GM12875 (cell line): ENCODE data around the gene ARX.

Experiments
- H3K4me3 ChIP-seq: one replicate; pipeline ENCODE4 v1.5.1; 2011; ENCODE audit warnings: low read depth, low read length, control low read depth
- TF ChIP-seq, protein P1 (sequence below): IDR thresholded peaks from 2 replicates; pipeline ENCODE4 v1.5.1; 2011; ENCODE audit warnings: low read depth, mild to moderate bottlenecking, control low read depth, inconsistent platforms, low read length, moderate library complexity, borderline replicate concordance; ENCODE audit not compliant: insufficient read depth

The ARX gene

DNA sequence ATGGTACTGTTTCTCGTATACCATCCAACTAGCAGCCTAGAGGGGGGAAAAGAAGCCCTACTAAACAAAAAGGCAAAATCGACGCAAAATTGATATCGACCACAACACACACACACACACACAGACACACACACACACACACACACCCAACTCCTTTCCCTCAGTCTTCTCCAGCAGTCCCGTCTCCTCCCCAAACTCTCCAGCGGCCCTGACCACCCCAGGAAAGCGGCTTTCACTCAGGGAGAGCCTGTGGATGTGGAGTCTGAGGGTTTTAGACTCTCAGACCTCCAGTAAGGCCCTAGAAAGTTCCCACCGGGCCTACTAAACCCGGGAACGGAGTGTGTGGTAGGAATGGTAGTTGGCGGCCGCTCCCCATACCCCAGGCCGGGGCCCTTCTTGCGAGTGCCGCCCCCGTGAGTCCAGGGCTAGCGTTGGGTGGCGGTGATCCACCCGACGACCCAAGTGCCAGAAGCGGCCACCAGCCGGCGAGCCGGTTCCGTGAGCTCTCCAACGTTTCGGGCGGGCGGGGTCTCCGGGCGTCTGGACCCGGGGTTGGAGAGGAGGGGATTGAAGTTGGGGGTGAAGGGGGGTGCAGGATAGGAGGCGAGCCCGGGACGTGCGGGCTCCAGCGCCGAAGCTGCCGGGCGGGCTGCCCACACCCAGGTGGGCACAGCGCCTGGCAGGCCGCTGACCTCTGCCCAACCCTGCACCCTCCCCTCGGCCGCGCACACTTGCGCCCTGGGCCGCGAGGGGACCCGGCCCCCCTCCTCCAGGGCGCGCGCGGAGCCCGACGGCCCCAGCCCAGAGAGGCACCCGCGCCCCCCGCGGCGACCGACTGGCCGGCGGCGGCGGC lies 13.7 kb downstream of the ARX start:
- H3K4me3 ChIP-seq, result no peak overlapping the region
- TF ChIP-seq, protein P1, sequence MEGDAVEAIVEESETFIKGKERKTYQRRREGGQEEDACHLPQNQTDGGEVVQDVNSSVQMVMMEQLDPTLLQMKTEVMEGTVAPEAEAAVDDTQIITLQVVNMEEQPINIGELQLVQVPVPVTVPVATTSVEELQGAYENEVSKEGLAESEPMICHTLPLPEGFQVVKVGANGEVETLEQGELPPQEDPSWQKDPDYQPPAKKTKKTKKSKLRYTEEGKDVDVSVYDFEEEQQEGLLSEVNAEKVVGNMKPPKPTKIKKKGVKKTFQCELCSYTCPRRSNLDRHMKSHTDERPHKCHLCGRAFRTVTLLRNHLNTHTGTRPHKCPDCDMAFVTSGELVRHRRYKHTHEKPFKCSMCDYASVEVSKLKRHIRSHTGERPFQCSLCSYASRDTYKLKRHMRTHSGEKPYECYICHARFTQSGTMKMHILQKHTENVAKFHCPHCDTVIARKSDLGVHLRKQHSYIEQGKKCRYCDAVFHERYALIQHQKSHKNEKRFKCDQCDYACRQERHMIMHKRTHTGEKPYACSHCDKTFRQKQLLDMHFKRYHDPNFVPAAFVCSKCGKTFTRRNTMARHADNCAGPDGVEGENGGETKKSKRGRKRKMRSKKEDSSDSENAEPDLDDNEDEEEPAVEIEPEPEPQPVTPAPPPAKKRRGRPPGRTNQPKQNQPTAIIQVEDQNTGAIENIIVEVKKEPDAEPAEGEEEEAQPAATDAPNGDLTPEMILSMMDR, result no peak

DNA sequence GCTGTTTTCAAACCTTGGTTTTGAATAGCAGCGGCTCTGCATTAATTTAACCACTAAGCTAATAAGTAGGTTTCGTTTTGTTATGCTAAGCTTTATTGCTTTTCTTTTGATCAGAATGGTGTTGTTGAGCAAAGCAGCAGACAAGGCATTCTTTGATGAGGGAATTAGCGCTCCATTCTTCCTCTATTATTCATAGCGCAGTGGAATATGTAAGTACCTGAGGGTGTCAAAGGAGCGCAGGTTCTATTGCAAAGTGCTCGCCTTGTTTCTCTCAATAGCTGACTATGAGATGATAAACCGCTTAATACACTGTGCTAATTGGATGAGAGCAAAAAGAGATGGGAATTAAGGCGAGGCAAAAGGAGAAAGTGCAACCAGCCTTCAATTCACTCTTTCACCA lies 16.3 kb downstream of the ARX start:
- H3K4me3 ChIP-seq, result no peak overlapping the region
- TF ChIP-seq, protein P1, result no peak

DNA sequence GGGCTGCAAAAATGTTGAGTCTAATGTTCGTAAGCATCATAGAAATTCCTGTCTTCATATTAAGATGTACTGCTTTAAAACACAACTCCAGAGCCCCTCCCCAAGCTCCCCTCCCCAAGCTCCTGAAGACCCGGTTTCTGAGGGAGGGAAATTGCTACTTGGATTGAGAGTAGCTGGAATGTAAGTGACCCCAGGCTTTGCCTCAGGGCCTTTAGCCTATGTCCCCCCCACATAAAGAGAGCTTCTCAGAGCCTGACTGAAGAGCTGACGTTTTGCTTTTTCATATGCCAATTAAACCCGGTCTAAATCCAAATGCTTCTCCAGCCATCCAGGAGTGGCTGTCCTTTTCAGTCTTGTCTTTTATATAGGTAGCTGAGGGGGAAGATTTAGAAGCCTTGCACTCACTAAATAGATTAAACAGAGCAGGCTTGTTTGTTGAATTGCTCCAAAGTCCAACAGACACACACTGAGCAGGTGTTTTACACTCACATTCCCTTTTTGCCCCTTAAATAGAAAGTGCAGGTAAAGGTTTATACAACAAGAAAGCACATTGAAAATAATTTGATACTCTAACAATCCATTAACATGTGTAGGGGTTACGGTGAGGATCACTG lies 19.6 kb downstream of the ARX start:
- no peak overlapping the region for H3K4me3 ChIP-seq
- TF ChIP-seq, protein P1, result no peak

DNA sequence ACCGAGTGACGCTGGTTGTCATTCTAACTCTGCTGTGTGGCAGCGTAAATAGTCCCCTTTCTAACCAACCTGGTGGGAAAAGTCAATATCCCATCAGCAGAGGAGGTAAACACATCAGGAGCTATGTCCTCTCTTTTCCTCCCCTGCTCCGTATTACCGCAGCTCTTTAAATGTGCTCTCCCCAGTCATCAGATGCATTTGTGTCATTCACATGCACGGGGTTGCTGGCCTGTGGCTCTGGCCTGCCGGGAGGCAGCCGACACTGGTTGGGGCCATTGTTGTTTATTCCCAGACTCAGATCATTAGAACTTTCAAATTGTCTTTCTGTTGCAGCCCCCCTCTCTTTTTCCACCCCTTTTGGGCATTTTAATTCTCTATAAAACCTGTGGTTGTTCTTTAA lies 21.9 kb downstream of the ARX start:
- H3K4me3 ChIP-seq, result no peak overlapping the region
- TF ChIP-seq, protein P1, result no peak

DNA sequence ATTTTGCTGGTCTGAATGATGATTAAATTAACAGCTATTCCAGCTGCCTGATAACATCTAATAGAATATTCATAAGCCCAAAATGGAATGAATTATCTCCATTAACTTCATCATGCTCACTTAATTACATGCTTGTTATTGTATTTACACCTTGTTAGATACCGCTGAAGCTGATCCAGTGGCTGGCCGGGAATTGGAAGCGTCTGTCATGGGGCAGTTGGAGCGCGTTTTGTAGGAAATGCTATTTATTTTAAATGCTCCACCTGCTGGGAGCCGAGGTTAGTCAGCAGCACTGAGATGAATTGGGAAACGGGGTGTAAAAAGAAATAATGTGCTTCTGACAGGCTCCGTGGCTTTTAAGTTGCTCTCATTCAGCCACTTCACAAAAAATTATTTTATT lies 25.2 kb downstream of the ARX start:
- TF ChIP-seq, protein P1, result no peak
- no peak overlapping the region for H3K4me3 ChIP-seq

DNA sequence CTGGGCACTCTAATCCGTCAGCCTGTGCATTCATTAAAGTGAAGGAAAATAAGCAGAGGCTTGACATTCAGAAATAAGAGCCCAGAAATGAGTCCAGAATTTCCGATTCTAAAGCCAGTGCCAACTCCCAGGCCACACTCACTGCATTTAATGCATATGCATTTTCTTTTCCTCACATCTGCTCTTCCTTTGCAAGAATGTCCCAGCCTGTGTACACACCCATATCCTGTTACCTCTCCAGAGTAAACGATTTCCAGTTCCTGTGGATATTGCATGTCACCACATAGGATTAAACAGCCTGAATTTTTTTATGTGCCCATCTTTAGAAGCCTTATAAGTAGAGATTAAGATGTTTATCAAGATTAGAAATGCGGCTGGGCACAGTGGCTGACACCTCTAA lies 27.5 kb downstream of the ARX start:
- TF ChIP-seq, protein P1, result no peak
- no peak overlapping the region for H3K4me3 ChIP-seq

DNA sequence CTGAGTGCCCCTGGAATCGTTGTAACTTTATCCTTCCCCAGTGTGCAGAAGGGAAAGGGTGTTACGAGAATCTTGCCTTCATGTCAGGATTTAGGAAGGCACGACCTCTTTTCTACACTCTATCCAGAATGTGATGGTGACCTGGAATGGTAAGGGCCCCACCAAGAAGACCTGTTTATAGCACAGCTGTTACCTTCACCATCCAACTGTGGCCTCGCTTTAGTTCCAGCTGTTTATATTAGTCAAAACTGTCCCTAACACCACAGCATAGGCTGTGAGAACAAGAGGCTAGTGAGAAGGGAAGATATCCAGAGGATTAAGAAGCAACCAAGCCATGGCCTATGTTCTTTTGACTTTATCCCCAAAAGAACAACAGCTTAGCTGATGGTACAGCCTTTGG lies 28.0 kb downstream of the ARX start:
- TF ChIP-seq, protein P1, result no peak
- H3K4me3 ChIP-seq, result no peak overlapping the region
